Urothelium cell line (cell line): ENCODE results near the gene ADAMTS13.

Experiments
- DNase-seq: peaks from one replicate; pipeline ENCODE4 v3.0.0; 2011; ENCODE audit warnings: low spot score, mixed read lengths
- FAIRE-seq: peaks from 2 replicates; lab custom pipeline; 2011; peaks lifted over from hg19 to GRCh38; lab: Jason Lieb, UNC

Gene ADAMTS13

DNA sequence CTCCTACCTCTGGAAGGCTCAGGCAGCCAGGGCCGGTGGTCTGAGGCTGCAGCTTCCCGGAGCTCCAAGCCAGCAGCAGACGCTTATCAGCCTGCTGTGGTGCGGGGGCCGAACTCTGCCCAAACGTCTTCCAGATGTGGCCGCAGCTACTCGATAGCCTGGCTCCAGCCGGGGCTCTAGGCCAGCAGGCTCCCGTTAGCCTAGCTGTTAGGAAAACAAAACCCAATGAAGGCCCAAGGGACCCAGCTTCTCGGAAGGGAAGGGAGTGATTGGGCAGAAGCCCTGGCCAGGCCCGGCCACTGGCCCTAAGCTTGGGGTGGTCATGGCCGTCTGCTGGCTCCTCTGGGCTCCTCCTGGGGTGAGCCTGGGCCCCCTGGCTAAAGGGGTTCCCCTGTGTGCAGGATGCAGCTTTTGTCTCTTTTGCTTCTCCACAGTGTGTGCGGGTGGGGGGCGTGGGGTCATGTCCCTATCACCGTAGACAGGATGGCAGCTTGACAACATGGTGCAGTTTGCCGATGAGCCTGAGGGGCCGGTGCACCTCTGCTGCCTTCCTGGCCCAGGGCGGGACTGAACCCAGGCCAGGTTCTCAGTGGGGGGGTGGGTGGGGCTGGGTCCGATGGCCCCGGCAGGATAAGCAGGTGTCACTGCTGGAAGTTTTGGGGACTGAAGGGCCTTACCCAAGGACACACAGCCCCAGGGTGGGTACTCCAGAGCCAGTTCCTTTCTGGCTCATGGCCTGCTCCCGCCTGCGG is 83.9 kb downstream of the ADAMTS13 start:
- no peak for DNase-seq
- FAIRE-seq = no peak

DNA sequence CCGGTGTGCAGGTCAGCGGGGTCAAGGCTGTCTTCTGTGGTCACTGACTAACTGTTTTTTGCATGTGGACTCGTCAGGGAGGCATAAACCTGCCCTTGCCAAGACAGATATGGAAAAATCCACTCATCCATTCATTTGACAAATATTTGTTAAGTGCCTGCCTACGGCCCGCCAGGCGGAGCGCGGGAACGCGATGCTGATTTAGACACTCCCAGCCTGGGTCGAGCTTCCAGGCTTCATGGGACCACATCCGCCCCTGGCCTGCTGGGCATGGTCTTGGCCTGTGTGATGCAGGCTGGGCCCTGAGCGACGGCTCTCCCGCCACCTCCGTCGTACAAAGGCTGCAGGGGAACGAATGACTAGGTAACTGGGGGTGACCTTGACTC is 84.5 kb downstream of the ADAMTS13 start:
- no peak for DNase-seq
- no peak for FAIRE-seq

DNA sequence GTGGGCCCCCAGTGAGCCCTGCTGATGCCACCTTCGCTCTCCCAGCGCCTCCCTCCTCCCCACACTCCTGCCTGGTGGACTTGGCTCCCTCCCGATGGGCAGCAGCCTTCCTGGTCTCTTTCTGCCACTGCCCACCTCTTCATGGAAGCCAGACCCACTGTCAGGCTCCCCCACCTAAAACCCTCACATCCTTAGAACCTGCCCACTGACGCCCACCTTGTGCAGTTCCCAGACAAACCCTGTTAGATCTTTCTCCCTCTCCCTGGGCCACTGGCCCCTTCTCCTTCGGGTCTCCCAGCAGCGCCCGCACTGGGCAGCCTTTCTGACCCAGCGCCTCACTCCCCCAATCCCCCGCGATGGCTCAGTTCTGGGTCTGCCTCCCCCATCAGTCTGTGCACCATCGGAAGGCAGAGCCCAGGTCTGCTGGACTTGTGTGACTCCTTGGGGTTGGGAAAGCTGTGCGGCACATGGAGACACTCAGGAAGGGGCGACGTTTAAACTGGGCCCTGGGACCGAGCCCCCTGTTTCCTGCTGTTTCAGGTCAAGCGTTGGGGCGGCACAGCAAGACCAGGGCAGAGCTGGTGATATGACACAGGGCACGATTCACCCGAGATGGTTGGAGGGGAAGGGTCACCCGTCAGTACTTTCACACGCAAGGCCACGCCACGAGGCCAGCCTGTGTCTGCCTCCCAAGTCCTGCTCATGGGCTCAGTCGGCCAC is 85.2 kb downstream of the ADAMTS13 start:
- no peak for DNase-seq
- no peak for FAIRE-seq

DNA sequence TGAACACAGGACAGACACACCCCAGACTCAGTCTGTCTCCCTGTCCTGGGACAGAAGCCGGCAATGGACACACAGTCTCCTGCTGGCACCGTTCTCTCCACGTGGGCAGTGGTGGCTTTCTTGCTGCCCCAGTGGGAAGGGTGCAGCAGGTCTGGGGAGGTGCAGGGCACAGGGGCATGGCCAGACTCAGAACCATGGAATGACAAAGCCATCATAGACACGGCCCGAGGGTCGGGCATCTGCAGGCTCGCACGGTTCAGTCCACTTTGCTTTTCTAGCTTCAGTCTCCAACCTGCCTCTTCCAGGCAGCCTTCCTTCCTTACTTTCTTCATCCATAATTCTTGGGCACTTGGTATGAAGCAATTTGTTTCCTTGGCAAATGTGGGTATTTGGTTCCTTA is 85.9 kb downstream of the ADAMTS13 start:
- DNase-seq (no peak), FAIRE-seq (no peak)
